PC-3 (cell line): Measurements from ENCODE around the gene CST6.

ENCODE experiments used
- CTCF ChIP-seq: fragments of 300-600 bp; sonication (generic); conservative IDR thresholded peaks from 2 replicates; pipeline ENCODE4 v1.5.1; 2017; ENCODE audit warnings: antibody characterized with exemption, low read depth, mild to moderate bottlenecking, low read length
- EZH2 ChIP-seq: fragments of 300-600 bp; sonication (generic); IDR thresholded peaks from one replicate; pipeline ENCODE4 v1.6.1; 2017; ENCODE audit warnings: antibody characterized with exemption, mild to moderate bottlenecking, low read length; ENCODE audit not compliant: unreplicated experiment
- EZH2phosphoT487 ChIP-seq: fragments of 300-600 bp; sonication (generic); IDR thresholded peaks from 2 replicates; pipeline ENCODE4 v1.6.1; 2018; ENCODE audit warnings: mild to moderate bottlenecking, antibody characterized with exemption, low read length, borderline replicate concordance

GRCh38 chr11:65988791-65989592 lies 22.8 kb upstream of the CST6 start:
- TF ChIP-seq CTCF (peak; percentile 99), EZH2 (no peak), EZH2phosphoT487 (no peak)
